Stimulated activated CD8-positive, alpha-beta memory T cell treated with anti-CD3 and anti-CD28 coated beads, Interleukin-15, amount 100 ng/mL, for 48 hours (primary cell): Measurements from ENCODE around the gene NEDD4L.

Experiments used
- DNase-seq, 2 donors: peaks; one replicate each; pipeline ENCODE4 v3.0.0-alpha.2; 2020; ENCODE audit warnings: low read depth in 2 of 2

NEDD4L gene

DNA sequence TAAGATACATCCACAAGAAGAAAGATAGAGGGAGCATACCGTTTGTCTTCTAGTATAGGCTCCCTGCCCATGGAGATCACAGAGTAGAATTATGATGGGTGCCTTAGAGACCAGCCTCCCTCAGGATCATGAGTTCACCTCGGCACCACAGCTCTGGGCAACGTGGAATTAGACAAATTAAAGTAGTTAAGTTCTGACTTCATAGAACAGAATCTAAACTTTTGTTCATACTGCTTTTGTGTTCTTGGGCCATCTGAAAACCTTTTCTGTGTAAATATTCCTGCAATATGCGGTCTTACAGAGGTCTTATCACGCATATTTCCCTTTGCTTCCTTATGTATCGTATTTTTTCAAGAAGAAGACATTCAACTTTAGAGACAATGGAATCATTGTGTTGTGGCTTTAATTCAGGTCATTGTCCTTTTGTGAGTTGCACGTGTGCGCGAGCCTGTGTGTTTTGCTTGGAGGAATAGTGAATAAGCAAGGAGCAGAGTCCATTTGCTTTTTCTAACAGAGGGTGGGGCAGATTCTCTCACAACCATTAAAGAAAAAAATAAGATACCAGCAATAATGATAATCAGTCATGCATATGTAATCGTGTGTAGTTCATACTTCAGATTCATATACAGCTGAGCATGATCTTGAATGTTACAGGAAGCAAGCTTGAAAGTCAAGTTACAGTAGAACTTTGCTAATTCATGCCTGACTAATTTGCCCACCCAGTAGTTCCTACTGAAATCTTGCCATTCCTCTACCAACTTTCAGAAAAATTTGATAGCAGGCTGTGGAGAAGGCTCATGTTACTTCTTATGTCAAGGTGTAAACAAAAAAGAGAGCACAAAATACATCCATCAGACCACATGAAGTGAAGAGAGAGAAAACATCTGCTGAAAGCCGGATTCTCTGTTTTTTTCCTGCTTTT, 243.6 kb downstream of the NEDD4L start:
- no peak for DNase-seq

- DNase-seq, result no peak
These were observed 245.1 kb downstream of the NEDD4L start for GRCh38 chr18:58288921-58289797.

DNA sequence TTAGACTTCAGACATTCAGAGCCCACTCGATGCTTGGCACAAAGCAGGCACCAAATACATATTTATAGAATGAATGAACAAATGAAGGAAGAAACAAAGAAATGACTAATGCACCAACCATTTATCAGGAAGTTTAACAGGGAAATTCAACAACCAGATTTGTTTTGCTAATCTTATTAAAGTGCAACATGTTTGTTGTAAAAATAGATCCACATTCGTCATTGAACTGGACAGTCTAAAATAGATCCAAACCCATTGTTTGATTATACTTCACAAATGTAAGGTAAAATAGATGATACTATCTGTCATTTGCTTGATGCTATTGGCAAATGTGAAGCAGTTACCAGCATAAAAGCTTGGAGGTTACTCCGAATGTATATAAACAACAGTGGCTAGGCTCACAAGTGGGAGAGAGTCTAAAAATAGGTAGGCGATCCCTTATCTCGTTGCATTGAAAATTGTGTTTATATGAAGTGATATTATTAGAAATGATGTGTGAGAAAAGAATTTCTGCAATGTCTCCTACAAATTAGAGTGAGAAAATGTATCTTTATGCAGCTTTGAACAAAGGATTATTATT, 246.2 kb downstream of the NEDD4L start:
- DNase-seq, result no peak

DNA sequence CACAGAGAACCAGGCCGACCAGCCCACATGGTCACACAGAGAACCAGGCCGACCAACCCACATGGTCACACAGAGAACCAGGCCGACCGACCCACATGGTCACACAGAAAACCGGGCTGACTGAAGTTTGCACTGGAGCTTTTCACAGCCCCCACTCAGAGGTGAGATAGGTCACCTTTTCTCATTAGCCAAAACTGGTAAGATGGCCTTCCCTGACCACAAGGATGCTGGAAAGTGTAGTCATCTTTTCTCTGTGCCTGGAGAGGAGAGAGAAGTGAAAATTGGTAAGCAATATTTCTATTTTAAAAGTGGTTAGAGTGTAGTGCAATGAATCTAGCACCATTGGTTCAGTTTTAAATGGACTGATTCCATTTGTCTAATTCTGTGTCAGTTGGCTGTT, 247.1 kb downstream of the NEDD4L start:
- DNase-seq, result no peak

GRCh38 chr18:58292638-58293037, 248.6 kb downstream of the NEDD4L start:
- no peak for DNase-seq

- no peak for DNase-seq
These were observed 253.2 kb downstream of the NEDD4L start for GRCh38 chr18:58297198-58297597.

DNA sequence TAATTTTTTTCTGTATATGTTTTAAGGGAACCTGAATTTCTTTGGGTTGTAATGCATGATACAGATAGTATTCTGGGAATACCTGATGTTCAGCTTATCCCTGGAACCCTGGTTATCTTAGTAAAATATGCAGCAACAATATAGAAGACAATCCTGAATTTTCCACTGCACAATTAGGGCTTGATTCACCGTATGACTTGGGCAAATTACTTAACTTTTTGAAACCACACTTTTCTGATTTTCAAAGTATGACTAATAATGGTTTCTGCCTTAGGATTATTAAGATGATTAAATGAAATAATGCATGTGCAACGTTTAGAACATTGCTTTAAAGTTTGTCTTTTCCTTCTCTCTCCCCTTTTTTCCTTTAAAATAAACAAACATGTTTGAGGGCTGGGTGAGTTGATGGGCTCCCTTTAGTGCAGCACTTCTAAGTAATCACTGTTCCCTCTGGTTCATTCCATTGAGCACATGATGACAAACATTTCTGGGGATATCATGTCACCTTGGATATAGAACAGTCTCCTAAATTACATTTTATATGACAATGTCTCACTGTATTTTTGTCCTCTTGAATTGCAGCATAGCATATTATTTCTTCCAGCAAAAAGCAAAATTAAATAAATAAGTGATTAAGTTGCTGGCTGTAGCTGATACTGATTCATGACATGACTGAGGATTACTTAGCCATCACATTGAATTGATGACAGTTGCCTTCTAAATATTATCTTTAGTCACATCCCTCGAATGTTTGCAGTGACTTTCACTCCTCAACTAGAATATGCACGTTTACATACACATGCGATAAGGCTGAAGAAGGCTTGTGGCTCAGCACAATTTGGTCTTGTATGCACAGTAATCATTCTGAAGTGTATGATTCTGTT, 254.5 kb downstream of the NEDD4L start:
- DNase-seq, result no peak

DNA sequence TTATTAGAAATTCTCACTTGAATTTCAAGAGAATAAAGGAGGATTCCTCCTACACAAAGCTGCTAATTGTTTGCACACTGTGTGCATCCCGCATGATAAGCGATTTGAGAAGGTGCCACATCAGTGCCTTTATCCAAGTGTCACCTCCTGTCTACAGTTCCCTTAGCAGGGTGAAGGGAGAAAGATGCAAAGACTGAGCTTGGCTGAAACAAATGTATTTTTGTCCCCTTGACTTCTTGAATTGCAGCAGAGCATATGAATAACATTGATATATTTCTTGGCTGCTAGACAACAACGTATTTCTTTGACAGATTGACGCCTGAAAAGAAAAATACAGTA, 255.1 kb downstream of the NEDD4L start:
- DNase-seq, result no peak

- no peak for DNase-seq
These were observed 255.9 kb downstream of the NEDD4L start for GRCh38 chr18:58299936-58300335.

GRCh38 chr18:58300867-58301266, 256.8 kb downstream of the NEDD4L start:
- DNase-seq, result no peak

GRCh38 chr18:58302811-58303210, 258.8 kb downstream of the NEDD4L start:
- DNase-seq, result no peak

DNA sequence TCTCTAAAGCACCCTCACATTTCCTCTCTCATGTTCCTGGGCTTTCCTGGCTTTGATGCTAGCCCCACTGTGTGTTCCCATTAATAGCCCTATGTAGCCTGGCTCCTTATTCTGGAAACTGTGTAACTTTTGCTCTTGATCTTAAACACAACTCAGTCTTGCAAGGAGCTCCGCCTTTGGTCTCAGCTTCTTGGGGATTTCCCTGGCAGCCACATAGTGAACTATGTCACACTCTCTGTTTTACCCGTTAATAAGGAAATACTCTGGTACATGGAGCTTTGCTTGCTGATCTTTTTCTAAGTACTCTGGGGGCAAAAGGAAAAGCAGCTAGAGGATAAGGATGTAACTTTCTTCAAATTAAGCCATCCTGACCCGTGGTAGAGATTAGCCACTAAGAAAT, 259.3 kb downstream of the NEDD4L start:
- DNase-seq, result no peak

- no peak for DNase-seq
These were observed 261.8 kb downstream of the NEDD4L start for GRCh38 chr18:58305792-58306191.

- DNase-seq, result no peak
These were observed 263.4 kb downstream of the NEDD4L start for GRCh38 chr18:58307441-58307840.

DNA sequence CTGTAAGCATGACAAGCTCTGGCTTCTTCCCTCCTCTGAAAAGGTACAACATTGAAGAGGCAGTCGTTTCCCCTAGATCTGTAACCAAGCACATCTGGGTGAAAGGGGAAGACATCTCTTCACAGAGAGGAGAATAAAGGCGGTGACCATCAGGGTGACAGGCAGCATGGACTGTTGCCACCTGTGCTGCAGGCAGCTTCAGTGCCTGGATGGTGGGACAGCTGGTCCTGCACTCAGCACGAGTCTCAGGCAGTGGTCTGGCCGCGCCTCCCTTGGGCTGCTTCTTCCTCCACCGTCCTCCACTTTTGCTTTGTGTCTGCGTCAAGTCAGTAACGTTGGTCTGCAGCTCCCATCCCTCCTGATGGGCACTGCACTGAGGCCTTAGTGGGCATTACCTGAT, 264.4 kb downstream of the NEDD4L start:
- DNase-seq, result no peak

DNA sequence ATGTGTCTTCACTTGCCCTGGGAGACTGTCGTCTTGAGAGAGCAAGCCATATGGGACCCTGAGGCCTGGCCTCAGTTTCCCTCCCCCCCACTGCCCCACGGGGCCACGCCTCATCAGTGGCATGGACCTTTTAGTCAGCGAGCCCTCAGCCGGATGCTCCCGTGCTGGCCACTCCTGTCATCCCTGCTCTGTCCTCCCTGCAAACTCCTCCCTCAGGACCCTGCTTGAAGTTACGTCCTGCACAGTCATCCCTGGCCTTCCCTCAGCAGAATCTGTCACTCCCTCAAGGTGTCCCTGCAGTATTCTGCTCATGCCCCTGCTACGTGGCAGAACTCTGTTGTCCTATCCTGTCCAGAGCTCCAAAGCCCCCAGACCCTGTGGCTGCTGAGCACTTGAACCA, 265.1 kb downstream of the NEDD4L start:
- no peak for DNase-seq

- DNase-seq, result no peak
These were observed 265.7 kb downstream of the NEDD4L start for GRCh38 chr18:58309610-58310239.

- DNase-seq, result peak; percentile 34
These were observed 266.5 kb downstream of the NEDD4L start for GRCh38 chr18:58310517-58310916.

DNA sequence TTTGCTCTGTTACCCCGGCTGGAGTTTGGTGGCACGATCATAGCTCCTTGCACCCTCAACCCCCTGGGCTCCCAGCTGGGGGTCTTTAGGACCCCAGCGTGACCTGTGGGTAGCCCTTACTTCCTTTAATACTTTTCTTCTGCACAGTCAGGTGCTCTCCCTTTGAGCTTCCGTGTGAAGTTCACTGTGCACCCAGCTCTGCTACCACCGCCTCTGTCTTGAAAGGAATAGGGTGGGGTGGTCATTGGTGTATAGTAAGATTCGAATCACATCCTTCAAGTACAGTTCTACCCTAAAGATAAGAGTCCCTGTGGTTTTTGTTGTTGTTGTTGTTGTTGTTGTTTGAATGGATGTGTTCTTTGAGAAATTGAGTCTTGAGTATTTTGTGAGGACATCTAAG, 267.4 kb downstream of the NEDD4L start:
- no peak for DNase-seq

DNA sequence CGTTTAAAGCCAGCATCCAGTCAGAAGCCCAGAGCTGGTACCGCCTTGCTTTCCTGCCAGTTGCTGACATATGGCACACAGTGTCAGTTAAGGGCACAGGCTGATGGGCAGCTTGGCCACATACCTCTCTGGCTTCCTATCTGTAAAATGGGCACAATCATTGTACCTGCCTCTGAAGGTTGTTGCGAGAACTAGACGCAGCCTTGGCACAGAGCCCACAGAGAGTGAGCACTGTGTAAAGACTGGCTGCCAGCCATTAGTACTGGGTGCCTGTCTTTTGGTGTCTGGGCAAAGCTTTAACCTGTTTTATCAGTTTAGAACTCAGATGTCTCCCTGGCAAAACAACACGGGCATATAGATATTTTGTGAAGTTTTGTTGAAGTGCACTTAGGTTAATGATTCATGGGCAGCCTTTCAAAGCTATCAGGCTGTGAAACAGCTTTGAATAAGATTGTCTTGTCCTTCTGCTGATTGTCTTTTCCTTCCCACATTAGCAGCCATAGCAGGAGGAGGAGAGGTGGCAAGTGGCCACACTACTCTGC, 269.5 kb downstream of the NEDD4L start:
- DNase-seq, result no peak

- DNase-seq, result no peak
These were observed 270.3 kb downstream of the NEDD4L start for GRCh38 chr18:58314284-58314683.
